Endothelial cell of umbilical vein (primary cell): ENCODE measurements around the gene ZNF555. TPM values are rescaled to one million over a fixed set of nuclear protein-coding genes. Genes with fewer than 3 reads are reported as not detected.
"Not testable (repeated sequence)": the region's sequence is repeated elsewhere in the genome, so short reads cannot be mapped to it uniquely, and the experiment has no call there.

Experiments used
- BruUV-seq: library from RNA; stranded (reverse); fragments of 400-500 nt; replicated peaks from 2 replicates; lab custom pipeline; 2021; lab: Mats Ljungman, UMichigan
- CTCF ChIA-PET: fragments of 300-600, 350-600 bp; sonication (Branson Sonifier 250); formaldehyde crosslinking; loops from one replicate; lab custom pipeline; 2021; ENCODE audit warnings: antibody characterized with exemption, inconsistent platforms; lab: Charles Lee
- POLR2A ChIA-PET: fragments of 300-600, 350-600 bp; sonication (Branson Sonifier 250); formaldehyde crosslinking; loops from one replicate; lab custom pipeline; 2021; ENCODE audit warnings: antibody characterized with exemption, inconsistent platforms; lab: Charles Lee
- DNase-seq: peaks from one replicate; pipeline ENCODE4 v3.0.0-alpha.2; 2011; ENCODE audit warnings: low read depth, low spot score
- FAIRE-seq: peaks from 2 replicates; lab custom pipeline; 2011; peaks lifted over from hg19 to GRCh38; lab: Jason Lieb, UNC
- H2AFZ ChIP-seq: 2 replicates; pipeline ENCODE4 v1.6.0; 2012; ENCODE audit warnings: low read depth, low read length, control low read depth, inconsistent platforms
- H3K27ac ChIP-seq: 2 replicates; pipeline ENCODE4 v1.5.1; 2011; ENCODE audit warnings: low read depth, mild to moderate bottlenecking, control low read depth, low read length, moderate library complexity; ENCODE audit not compliant: insufficient read depth
- H3K27me3 ChIP-seq, 2 experiments: 2 replicates each; pipeline versions ENCODE4 v1.6.0 to v1.6.1; 2011; ENCODE audit warnings: low read length in 2 of 2, mixed read lengths in 1 of 2; ENCODE audit not compliant: control insufficient read depth in 2 of 2, insufficient read depth in 2 of 2
- H3K36me3 ChIP-seq, 2 experiments: 2 replicates in 1 of 2; 3 replicates in 1 of 2; pipeline ENCODE4 v1.5.1; 2011; ENCODE audit warnings: low read length in 2 of 2, mild to moderate bottlenecking in 1 of 2, moderate library complexity in 1 of 2; ENCODE audit not compliant: control insufficient read depth in 2 of 2, insufficient read depth in 2 of 2; ENCODE audit errors: extremely low read depth in 1 of 2
- H3K4me1 ChIP-seq: 3 replicates; pipeline ENCODE4 v1.5.1; 2011; ENCODE audit warnings: mild to moderate bottlenecking, low read length; ENCODE audit not compliant: control insufficient read depth, insufficient read depth; ENCODE audit errors: extremely low read depth
- H3K4me2 ChIP-seq: 2 replicates; pipeline ENCODE4 v1.6.1; 2011; ENCODE audit warnings: low read length, control low read depth, mixed read lengths; ENCODE audit not compliant: insufficient read depth
- H3K4me3 ChIP-seq, 3 experiments: fragments of 200-600 bp in 1 of 3; sonication (generic), shearing (Covaris generic) in 1 of 3; replicated peaks in 1 of 3; 2 replicates each; pipeline ENCODE4 v1.5.1; 2011 to 2016; ENCODE audit warnings: control low read depth in 3 of 3, low read length in 3 of 3, mild to moderate bottlenecking in 2 of 3, inconsistent platforms in 1 of 3, low read depth in 1 of 3, moderate library complexity in 1 of 3; ENCODE audit not compliant: insufficient read depth in 1 of 3
- H3K79me2 ChIP-seq: 2 replicates; pipeline ENCODE4 v1.6.0; 2012; ENCODE audit warnings: low read length, inconsistent platforms; ENCODE audit not compliant: control insufficient read depth, insufficient read depth
- H3K9ac ChIP-seq: replicated peaks from 2 replicates; pipeline ENCODE3; 2011; ENCODE audit warnings: low read length, control low read depth; ENCODE audit not compliant: insufficient read depth; ENCODE audit errors: extremely low read depth
- H3K9me1 ChIP-seq: replicated peaks from 3 replicates; pipeline ENCODE4 v1.6.0; 2011; ENCODE audit warnings: mild to moderate bottlenecking, low read length; ENCODE audit not compliant: control insufficient read depth, insufficient read depth; ENCODE audit errors: extremely low read depth
- H3K9me3 ChIP-seq: replicated peaks from 2 replicates; pipeline ENCODE4 v1.5.1; 2012; ENCODE audit warnings: low read length, inconsistent platforms; ENCODE audit not compliant: control insufficient read depth, insufficient read depth
- H4K20me1 ChIP-seq: replicated peaks from 2 replicates; pipeline ENCODE3; 2011; ENCODE audit warnings: mild to moderate bottlenecking, low read length; ENCODE audit not compliant: control insufficient read depth, insufficient read depth; ENCODE audit errors: extremely low read depth
- CTCF ChIP-seq, 2 donors: IDR thresholded peaks; 1 replicate in 1 of 2; 2 replicates in 1 of 2; pipeline ENCODE4 v1.5.1; 2011; ENCODE audit warnings: low read length in 2 of 2, mild to moderate bottlenecking in 2 of 2, moderate library complexity in 2 of 2, control low read depth in 1 of 2, inconsistent platforms in 1 of 2, low read depth in 1 of 2; ENCODE audit not compliant: insufficient read depth in 1 of 2; ENCODE audit errors: extremely low read depth in 1 of 2
- EZH2 ChIP-seq: IDR thresholded peaks from 2 replicates; pipeline ENCODE4 v1.6.1; 2012; ENCODE audit warnings: borderline replicate concordance, low read depth, mild to moderate bottlenecking, moderate library complexity, low read length, inconsistent platforms; ENCODE audit not compliant: severe bottlenecking
- FOS ChIP-seq: IDR thresholded peaks from 2 replicates; pipeline ENCODE4 v1.6.1; 2011; ENCODE audit warnings: mild to moderate bottlenecking, low read length, moderate library complexity, borderline replicate concordance; ENCODE audit not compliant: insufficient read depth
- GATA2 ChIP-seq: IDR thresholded peaks from 2 replicates; pipeline ENCODE4 v1.7.0; 2011; ENCODE audit warnings: low read depth, mild to moderate bottlenecking, moderate library complexity, mixed read lengths, low read length; ENCODE audit not compliant: insufficient read length, insufficient read depth
- JUN ChIP-seq: IDR thresholded peaks from 2 replicates; pipeline ENCODE4 v1.6.1; 2011; ENCODE audit warnings: borderline replicate concordance, low read depth; ENCODE audit not compliant: insufficient read length, insufficient read depth
- MAX ChIP-seq: IDR thresholded peaks from 2 replicates; pipeline ENCODE4 v1.6.1; 2011; ENCODE audit not compliant: insufficient read depth, insufficient read length
- MYC ChIP-seq: IDR thresholded peaks from one replicate; pipeline ENCODE4 v1.6.1; 2011; ENCODE audit warnings: mild to moderate bottlenecking, low read depth, low read length
- POLR2A ChIP-seq: IDR thresholded peaks from 2 replicates; pipeline ENCODE4 v1.6.1; 2012; ENCODE audit warnings: low read depth, mild to moderate bottlenecking, control low read depth, low read length
- POLR2AphosphoS5 ChIP-seq: IDR thresholded peaks from 2 replicates; pipeline ENCODE4 v1.6.1; 2012; ENCODE audit warnings: low read depth, mild to moderate bottlenecking, control low read depth, low read length, moderate library complexity; ENCODE audit not compliant: insufficient read depth
- dilution Hi-C: fragments of 300-500 bp; cut with MboI; formaldehyde crosslinking; loops from one replicate; pipeline ENCODE4 v1.15.0; 2019; ENCODE audit warnings: low sequenced_read_pairs; ENCODE audit not compliant: extremely low pct_ligation_motif_present
- intact Hi-C: fragments of 100-400 bp; cut with micrococcal nuclease; formaldehyde crosslinking; loops from one replicate; pipeline ENCODE4 v1.10.0; 2022
- polyA plus RNA-seq, 4 experiments: library from polyadenylated mRNA; depleted of rRNA in 3 of 4; stranded (reverse) in 3 of 4; unstranded in 1 of 4; fragments of >200 nt; gene quantifications; 2 replicates each; pipeline versions ENCODE4 v1.2.1 to v1.2.3, GENCODE V29; 2011 to 2012; ENCODE audit warnings: missing spikeins in 1 of 4
- total RNA-seq: library from RNA; stranded (reverse); gene quantifications from 2 replicates; pipeline ENCODE4 v1.2.3, GENCODE V29; 2021

ZNF555 gene
- total and polyA plus RNA-seq, 2 donors (not counting 3 experiments of a cell fraction or from before 2014, with no cell fraction given) = 1.6 to 5.4 TPM

- CTCF ChIA-PET = not testable (repeated sequence)
- intact Hi-C loops = loop anchor here (5.0 kb wide), 1 partner anchor 199 kb away; no protein-coding TSS in a partner anchor
These were observed 62.1 kb downstream of the ZNF555 start for GRCh38 chr19:2903326-2903725.

GRCh38 chr19:2905918-2906519 is 64.7 kb downstream of the ZNF555 start:
- no peak overlapping the region for H3K27ac ChIP-seq
- intact Hi-C loops = no loop called here
- no peak for DNase-seq
- H2AFZ ChIP-seq = no peak overlapping the region
- ChIA-PET CTCF (interaction anchor here (1.0 kb wide), 1 partner anchor 65 kb away, joined by 3 read pairs; the partner anchor contains the start of gene ZNF555), POLR2A (no interaction called here)
- H3K9me3 ChIP-seq = no peaks in the 10 kb centered on the region
- BruUV-seq = no TSS peak
- no peak overlapping the region for H3K4me3 ChIP-seq
- no peaks in the 10 kb centered on the region for H3K27me3 ChIP-seq
- no peaks in the 10 kb centered on the region for H3K9me1 ChIP-seq
- H3K36me3 ChIP-seq = no peaks in the 10 kb centered on the region
- no peak overlapping the region for H3K4me2 ChIP-seq
- no peak for FAIRE-seq
- TF ChIP-seq EZH2 = no peak
- TF ChIP-seq GATA2 = no peak
- TF ChIP-seq MYC = no peak
- TF ChIP-seq MAX = no peak
- no peak for TF ChIP-seq CTCF (IDR thresholded peaks at IDR 0.05; ENCODE audit: extremely low read depth in 1 of 2, insufficient read depth in 1 of 2, low read depth in 1 of 2, low read length in 2 of 2)
- TF ChIP-seq POLR2AphosphoS5 = no peak
- no peak for TF ChIP-seq JUN
- no peak for TF ChIP-seq POLR2A
- no peak for TF ChIP-seq FOS
- peaks cover 10% of the 10 kb centered on the region for H3K79me2 ChIP-seq
- dilution Hi-C loops = no loop called here
- H4K20me1 ChIP-seq = no peaks in the 10 kb centered on the region
- H3K4me1 ChIP-seq = no peaks in the 10 kb centered on the region
- H3K9ac ChIP-seq = no peak overlapping the region

More at GRCh38 chr19:2903326-2903725, 62.1 kb downstream of the ZNF555 start:
- dilution Hi-C loops, H3K36me3 ChIP-seq, H3K27me3 ChIP-seq, BruUV-seq, FAIRE-seq, H3K4me2 ChIP-seq, H3K79me2 ChIP-seq, H2AFZ ChIP-seq, H3K9me1 ChIP-seq, H3K4me1 ChIP-seq, H4K20me1 ChIP-seq, DNase-seq, H3K27ac ChIP-seq, H3K9me3 ChIP-seq, H3K4me3 ChIP-seq, H3K9ac ChIP-seq, POLR2A ChIA-PET: not testable (repeated sequence)
